ENCODE data around the gene SORCS2. TPM values are rescaled to one million over a fixed set of nuclear protein-coding genes. Genes with fewer than 3 reads are reported as not detected.

SORCS2 gene
- polyA plus RNA-seq, 3 donors = 0.46 to 0.55 TPM; not detected in 1

DNA sequence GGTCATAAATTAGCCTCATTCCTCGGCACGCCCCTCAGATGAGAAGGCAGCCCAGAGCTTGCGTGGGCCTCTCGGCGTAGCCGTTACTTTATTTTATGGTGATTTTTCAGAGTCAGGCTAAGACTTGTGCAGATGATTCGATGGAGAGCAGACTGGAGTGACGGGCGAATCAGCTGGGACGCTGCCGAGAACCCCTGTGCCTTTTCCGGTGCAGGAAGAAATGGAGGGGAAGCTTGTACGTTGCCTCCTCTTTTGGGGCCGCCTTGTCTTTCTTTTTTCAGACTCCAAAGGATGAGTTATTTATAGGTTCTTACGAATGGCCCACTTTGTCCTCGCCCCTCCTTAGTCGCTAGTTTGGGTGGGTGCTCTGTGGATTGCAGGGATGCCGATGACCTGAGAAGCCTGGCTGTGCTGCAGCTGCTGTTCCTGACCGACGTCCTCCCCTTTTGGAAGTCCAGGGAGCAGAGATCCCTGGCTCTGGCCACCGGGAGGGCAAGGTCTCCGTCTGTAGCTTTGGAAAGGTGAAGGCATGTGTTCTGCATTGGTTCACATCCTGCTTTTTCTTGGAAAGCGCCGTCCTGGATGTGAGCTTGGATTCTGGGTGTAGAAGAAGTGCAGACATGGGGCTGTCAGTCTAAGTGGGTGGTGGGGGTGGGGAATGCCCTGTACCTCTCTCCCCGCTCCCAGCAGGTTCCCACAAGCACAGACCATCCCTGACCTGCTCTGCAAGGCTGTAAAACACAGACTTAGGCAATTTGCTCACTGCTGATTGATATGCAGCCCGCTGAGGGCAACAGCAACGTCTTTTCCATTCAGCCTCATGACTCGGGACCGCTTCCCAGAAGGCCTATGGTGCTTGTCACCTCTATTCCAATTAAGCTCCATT lies 9.3 kb downstream of the SORCS2 start:
- H3K27me3 Mint-ChIP-seq (ENCODE audit: low read depth in 3 of 3) = peaks cover 14 to 21% (median 16%) of the 10 kb centered on the region in 3 donors
- H3K4me3 Mint-ChIP-seq = no peak overlapping the region
- no peaks in the 10 kb centered on the region for H3K27me3 ChIP-seq (ENCODE audit: control insufficient read depth in 2 of 2, insufficient read depth in 2 of 2, low read length in 2 of 2)
- WGBS (ENCODE audit: insufficient coverage) = 70% methylated on average over 22 of the region's 29 CpGs
- H3K79me2 ChIP-seq (ENCODE audit: insufficient read depth, low read length) = no peaks in the 10 kb centered on the region
- H3K9me3 ChIP-seq (replicated peaks in 1 of 2; ENCODE audit: control insufficient read depth in 1 of 2, insufficient read depth in 1 of 2, low read length in 2 of 2) = no peaks in the 10 kb centered on the region
- no peaks in the 10 kb centered on the region for H3K36me3 ChIP-seq (replicated peaks in 1 of 2; ENCODE audit: control insufficient read depth in 1 of 2, insufficient read depth in 2 of 2, low read length in 2 of 2)
- no peaks in the 10 kb centered on the region for H4K20me1 ChIP-seq (ENCODE audit: insufficient read depth, low read length)
- H3K36me3 Mint-ChIP-seq = no peaks in the 10 kb centered on the region
- no peak overlapping the region for H3K4me3 ChIP-seq (replicated peaks in 1 of 3; ENCODE audit: low read depth in 2 of 3, low read length in 3 of 3)
- H3K4me2 ChIP-seq (replicated peaks; ENCODE audit: extremely low read depth, low read length, poor library complexity, severe bottlenecking) = no peak overlapping the region
- no peaks in the 10 kb centered on the region for H3K4me1 Mint-ChIP-seq
- no peak overlapping the region for H3K27ac Mint-ChIP-seq
- DNase-seq = no peak
- no peak overlapping the region for H2AFZ ChIP-seq (ENCODE audit: insufficient read depth, low read depth, low read length, poor library complexity, severe bottlenecking)
- peaks cover 0 to 2% (median 0%) of the 10 kb centered on the region in 7 donors for H3K9me3 Mint-ChIP-seq
- intact Hi-C loops (cut with micrococcal nuclease) = no loop called here
- no peaks in the 10 kb centered on the region for H3K4me1 ChIP-seq (ENCODE audit: control insufficient read depth in 1 of 2, insufficient read depth in 2 of 2, low read length in 2 of 2)
- H3K9ac ChIP-seq (ENCODE audit: insufficient read depth, low read length, poor library complexity, severe bottlenecking) = no peak overlapping the region
- TF ChIP-seq, protein P1, sequence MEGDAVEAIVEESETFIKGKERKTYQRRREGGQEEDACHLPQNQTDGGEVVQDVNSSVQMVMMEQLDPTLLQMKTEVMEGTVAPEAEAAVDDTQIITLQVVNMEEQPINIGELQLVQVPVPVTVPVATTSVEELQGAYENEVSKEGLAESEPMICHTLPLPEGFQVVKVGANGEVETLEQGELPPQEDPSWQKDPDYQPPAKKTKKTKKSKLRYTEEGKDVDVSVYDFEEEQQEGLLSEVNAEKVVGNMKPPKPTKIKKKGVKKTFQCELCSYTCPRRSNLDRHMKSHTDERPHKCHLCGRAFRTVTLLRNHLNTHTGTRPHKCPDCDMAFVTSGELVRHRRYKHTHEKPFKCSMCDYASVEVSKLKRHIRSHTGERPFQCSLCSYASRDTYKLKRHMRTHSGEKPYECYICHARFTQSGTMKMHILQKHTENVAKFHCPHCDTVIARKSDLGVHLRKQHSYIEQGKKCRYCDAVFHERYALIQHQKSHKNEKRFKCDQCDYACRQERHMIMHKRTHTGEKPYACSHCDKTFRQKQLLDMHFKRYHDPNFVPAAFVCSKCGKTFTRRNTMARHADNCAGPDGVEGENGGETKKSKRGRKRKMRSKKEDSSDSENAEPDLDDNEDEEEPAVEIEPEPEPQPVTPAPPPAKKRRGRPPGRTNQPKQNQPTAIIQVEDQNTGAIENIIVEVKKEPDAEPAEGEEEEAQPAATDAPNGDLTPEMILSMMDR (IDR thresholded peaks at IDR 0.05) = no peak
- no peak overlapping the region for H3K27ac ChIP-seq (ENCODE audit: low read depth in 1 of 2, low read length in 2 of 2)

DNA sequence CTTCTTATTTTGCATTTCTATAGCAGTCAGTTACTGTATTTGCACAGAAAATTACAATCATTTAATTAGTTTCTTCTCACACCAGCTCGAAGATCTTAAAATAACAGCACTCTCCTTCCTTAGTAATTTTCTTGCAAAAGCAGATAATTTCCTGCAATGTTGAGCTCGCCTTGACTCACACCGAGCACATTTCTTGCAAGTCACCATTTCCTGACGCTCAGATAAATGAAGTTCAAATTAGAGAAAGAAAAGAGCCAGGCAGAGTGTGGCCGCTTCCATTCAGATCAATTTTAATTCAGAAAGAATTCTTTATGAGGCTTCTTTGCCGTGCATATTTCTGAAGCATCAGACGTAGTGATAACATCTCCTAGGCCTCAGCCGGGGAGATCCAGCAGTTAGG lies 10.1 kb downstream of the SORCS2 start:
- no peaks in the 10 kb centered on the region for H3K36me3 ChIP-seq (replicated peaks in 1 of 2; ENCODE audit: control insufficient read depth in 1 of 2, insufficient read depth in 2 of 2, low read length in 2 of 2)
- TF ChIP-seq, protein P1 (IDR thresholded peaks at IDR 0.05) = no peak
- no peaks in the 10 kb centered on the region for H3K79me2 ChIP-seq (ENCODE audit: insufficient read depth, low read length)
- intact Hi-C loops (cut with micrococcal nuclease) = no loop called here
- WGBS (ENCODE audit: insufficient coverage) = 54% methylated on average over 4 of the region's 8 CpGs
- Mint-ChIP-seq H3K36me3 (no peaks in the 10 kb centered on the region), H3K9me3 (peaks cover 0 to 2% (median 0%) of the 10 kb centered on the region in 7 donors), H3K4me3 (no peak overlapping the region), H3K27ac (no peak overlapping the region), H3K4me1 (no peaks in the 10 kb centered on the region), H3K27me3 (ENCODE audit: low read depth in 3 of 3) (peaks cover 14 to 18% (median 16%) of the 10 kb centered on the region in 3 donors)
- no peak overlapping the region for H3K9ac ChIP-seq (ENCODE audit: insufficient read depth, low read length, poor library complexity, severe bottlenecking)
- H3K9me3 ChIP-seq (replicated peaks in 1 of 2; ENCODE audit: control insufficient read depth in 1 of 2, insufficient read depth in 1 of 2, low read length in 2 of 2) = no peaks in the 10 kb centered on the region
- H3K4me1 ChIP-seq (ENCODE audit: control insufficient read depth in 1 of 2, insufficient read depth in 2 of 2, low read length in 2 of 2) = no peaks in the 10 kb centered on the region
- no peak overlapping the region for H3K4me2 ChIP-seq (replicated peaks; ENCODE audit: extremely low read depth, low read length, poor library complexity, severe bottlenecking)
- H3K4me3 ChIP-seq (replicated peaks in 1 of 3; ENCODE audit: low read depth in 2 of 3, low read length in 3 of 3) = no peak overlapping the region
- H2AFZ ChIP-seq (ENCODE audit: insufficient read depth, low read depth, low read length, poor library complexity, severe bottlenecking) = no peak overlapping the region
- H4K20me1 ChIP-seq (ENCODE audit: insufficient read depth, low read length) = no peaks in the 10 kb centered on the region
- no peaks in the 10 kb centered on the region for H3K27me3 ChIP-seq (ENCODE audit: control insufficient read depth in 2 of 2, insufficient read depth in 2 of 2, low read length in 2 of 2)
- H3K27ac ChIP-seq (ENCODE audit: low read depth in 1 of 2, low read length in 2 of 2) = no peak overlapping the region
- DNase-seq = no peak

Measured in CD14-positive monocyte (primary cell).